ENCODE data around the gene CKM.
"Not testable (repeated sequence)": the region's sequence is repeated elsewhere in the genome, so short reads cannot be mapped to it uniquely, and the experiment has no call there.

CKM gene

GRCh38 chr19:45322311-45322710 is 364 bp downstream of the CKM start:
- no peak for TF ChIP-seq CTCF (IDR thresholded peaks at IDR 0.05; ENCODE audit: unreplicated experiment in 3 of 3)
- Mint-ChIP-seq H3K27ac (peak overlapping the region; percentile 67 to 82 (median 74)), H3K4me1 (peaks cover 19% of the 10 kb centered on the region), H3K9me3 (no peaks in the 10 kb centered on the region), H3K36me3 (ENCODE audit: low read depth) (no peaks in the 10 kb centered on the region), H3K4me3 (peak overlapping the region in 2 of 3 experiments; percentile 62 to 83), H3K27me3 (ENCODE audit: low read depth) (peaks cover 22% of the 10 kb centered on the region)

- no peaks in the 10 kb centered on the region for H3K9me3 Mint-ChIP-seq
- TF ChIP-seq CTCF (IDR thresholded peaks at IDR 0.05; ENCODE audit: unreplicated experiment in 3 of 3) = no peak
- H3K4me3 Mint-ChIP-seq = peak overlapping the region in 2 of 3 experiments; percentile 62 to 83
- H3K4me1 Mint-ChIP-seq = peaks cover 19% of the 10 kb centered on the region
- H3K36me3 Mint-ChIP-seq (ENCODE audit: low read depth) = no peaks in the 10 kb centered on the region
- peaks cover 25% of the 10 kb centered on the region for H3K27me3 Mint-ChIP-seq (ENCODE audit: low read depth)
- H3K27ac Mint-ChIP-seq = peak overlapping the region; percentile 67 to 82 (median 74)
These were observed 827 bp downstream of the CKM start for GRCh38 chr19:45321848-45322247.

- Mint-ChIP-seq H3K27ac (peak overlapping the region in 1 of 3 experiments; percentile 43), H3K4me3 (peak overlapping the region in 1 of 3 experiments; percentile 72), H3K9me3 (no peaks in the 10 kb centered on the region), H3K36me3 (ENCODE audit: low read depth) (no peaks in the 10 kb centered on the region), H3K27me3 (ENCODE audit: low read depth) (peaks cover 30% of the 10 kb centered on the region), H3K4me1 (peaks cover 16% of the 10 kb centered on the region)
- TF ChIP-seq CTCF (IDR thresholded peaks at IDR 0.05; ENCODE audit: unreplicated experiment in 3 of 3) = no peak
These were observed 1.5 kb downstream of the CKM start for GRCh38 chr19:45320997-45321775.

- Mint-ChIP-seq H3K4me3 (no peak overlapping the region), H3K36me3 (ENCODE audit: low read depth) (no peaks in the 10 kb centered on the region), H3K9me3 (no peaks in the 10 kb centered on the region), H3K27me3 (ENCODE audit: low read depth) (peaks cover 36% of the 10 kb centered on the region), H3K4me1 (no peaks in the 10 kb centered on the region), H3K27ac (no peak overlapping the region)
- TF ChIP-seq CTCF (IDR thresholded peaks at IDR 0.05; ENCODE audit: unreplicated experiment in 3 of 3) = no peak
These were observed 7.4 kb downstream of the CKM start for GRCh38 chr19:45315304-45315703.

GRCh38 chr19:45314708-45315245 is 7.9 kb downstream of the CKM start:
- Mint-ChIP-seq H3K27me3 (ENCODE audit: low read depth) (peaks cover 36% of the 10 kb centered on the region), H3K36me3 (ENCODE audit: low read depth) (no peaks in the 10 kb centered on the region), H3K4me1 (no peaks in the 10 kb centered on the region), H3K27ac (no peak overlapping the region), H3K4me3 (no peak overlapping the region), H3K9me3 (no peaks in the 10 kb centered on the region)
- TF ChIP-seq CTCF (IDR thresholded peaks at IDR 0.05; ENCODE audit: unreplicated experiment in 3 of 3) = no peak

- H3K27me3 Mint-ChIP-seq (ENCODE audit: low read depth) = peaks cover 25% of the 10 kb centered on the region
- H3K36me3 Mint-ChIP-seq (ENCODE audit: low read depth); H3K27ac Mint-ChIP-seq; H3K9me3 Mint-ChIP-seq; H3K4me1 Mint-ChIP-seq; H3K4me3 Mint-ChIP-seq: not testable (repeated sequence)
These were observed 10.4 kb downstream of the CKM start for GRCh38 chr19:45312285-45312684.
